NCI-H2107 treated with DMSO at 0.1 percent for 48 hours (cell line): ENCODE results near the gene NFS1.

ENCODE experiments used
- DNase-seq: peaks from one replicate; lab custom pipeline; 2025; ENCODE audit not compliant: unreplicated experiment; lab: John Stamatoyannopoulos, UW

The NFS1 gene

GRCh38 chr20:35644806-35645205 is 54.3 kb downstream of the NFS1 start:
- DNase-seq = no peak

DNA sequence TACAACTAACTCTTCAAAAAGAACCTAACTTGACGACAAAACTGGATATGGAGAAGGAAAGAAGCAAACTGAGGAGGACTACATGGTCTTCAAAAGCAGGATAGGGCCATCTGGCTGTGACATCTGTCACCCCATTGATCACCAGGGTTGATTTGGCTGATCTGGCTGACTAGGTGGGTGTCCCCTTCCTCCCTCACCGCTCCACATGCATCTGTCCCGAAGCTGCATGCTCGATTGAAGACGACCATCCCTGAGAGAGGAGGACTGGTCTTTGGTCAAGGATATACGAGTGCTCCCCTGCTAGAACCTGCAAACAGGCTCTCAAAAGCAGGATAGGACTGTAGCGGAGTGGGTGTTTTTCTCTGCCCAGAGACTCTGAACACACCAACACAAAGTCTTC is 56.1 kb downstream of the NFS1 start:
- DNase-seq = no peak

GRCh38 chr20:35641743-35642142 is 57.4 kb downstream of the NFS1 start:
- no peak for DNase-seq

- no peak for DNase-seq
These were observed 58.4 kb downstream of the NFS1 start for GRCh38 chr20:35640724-35641123.

DNA sequence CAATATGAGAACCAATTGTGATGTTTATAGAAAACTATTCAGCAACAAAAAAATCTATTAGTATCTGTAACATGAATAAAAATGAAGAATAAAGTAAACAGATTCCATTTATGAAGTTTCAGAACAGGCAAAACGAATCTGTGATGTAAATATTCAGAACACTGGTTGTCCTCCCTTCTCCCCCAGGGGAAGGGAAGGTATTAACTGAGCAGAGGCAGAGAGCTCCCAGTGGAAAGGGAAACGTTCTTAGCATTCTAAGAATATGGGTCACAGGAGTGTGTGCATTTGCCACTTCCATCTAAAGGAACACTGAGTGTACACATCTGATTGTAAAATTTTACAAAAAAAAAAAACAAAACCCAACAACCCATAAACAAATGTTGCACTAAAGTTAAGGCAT is 60.4 kb downstream of the NFS1 start:
- no peak for DNase-seq

DNA sequence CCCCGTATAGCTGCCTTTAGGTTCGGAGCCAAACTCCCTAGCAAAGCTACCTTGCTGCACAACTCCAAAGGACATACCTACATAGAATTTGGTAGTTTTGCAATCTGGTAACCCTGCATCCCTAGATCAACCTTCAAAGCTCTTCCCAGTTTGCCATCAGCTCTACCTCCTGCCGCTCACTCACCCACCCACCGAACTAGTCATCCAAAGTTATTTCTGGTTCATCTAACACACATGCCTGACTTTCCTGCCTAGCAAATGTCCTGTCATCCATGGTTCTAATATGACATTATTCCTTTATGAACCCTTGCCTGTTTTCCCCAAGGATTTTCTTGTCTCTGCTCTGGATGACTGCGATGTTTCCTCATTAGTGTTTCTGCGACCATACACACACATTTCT is 61.9 kb downstream of the NFS1 start:
- no peak for DNase-seq

GRCh38 chr20:35636095-35636494 is 63.1 kb downstream of the NFS1 start:
- no peak for DNase-seq

GRCh38 chr20:35635652-35636051 is 63.5 kb downstream of the NFS1 start:
- no peak for DNase-seq

GRCh38 chr20:35632539-35633115 is 66.5 kb downstream of the NFS1 start:
- DNase-seq = no peak

GRCh38 chr20:35630636-35631035 is 68.5 kb downstream of the NFS1 start:
- no peak for DNase-seq

DNA sequence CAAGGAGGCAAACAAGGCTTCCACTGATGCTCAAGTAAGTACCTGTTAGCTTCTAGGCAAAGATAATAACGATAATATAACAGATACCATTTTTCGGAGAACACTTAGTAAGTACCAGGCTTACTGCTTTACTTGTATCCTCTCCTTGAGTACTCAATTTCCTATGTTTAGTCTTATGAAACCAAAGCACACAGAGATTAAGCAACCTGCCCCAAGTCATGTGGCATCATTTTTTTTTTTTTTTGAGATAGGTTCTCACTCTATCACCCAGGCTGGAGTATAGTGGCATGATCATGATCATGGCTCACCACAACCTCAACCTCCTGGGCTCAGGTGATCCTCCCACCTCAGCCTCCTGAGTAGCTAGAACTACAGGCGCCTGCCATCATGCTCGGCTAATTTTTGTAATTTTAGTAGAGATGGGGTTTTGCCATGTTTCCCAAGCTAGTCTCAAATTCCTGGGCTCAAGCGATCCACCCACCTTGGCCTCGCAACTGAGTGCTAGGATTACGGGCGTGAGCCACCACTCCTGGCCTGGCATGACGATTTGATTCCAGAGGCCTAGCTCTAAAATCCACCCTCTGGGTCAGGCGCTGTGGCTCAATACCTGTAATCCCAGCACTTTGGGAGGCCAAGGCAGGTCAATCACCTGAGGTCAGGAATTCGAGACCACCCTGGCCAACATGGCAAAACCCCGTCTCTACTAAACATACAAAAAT is 69.6 kb downstream of the NFS1 start:
- DNase-seq = no peak

DNA sequence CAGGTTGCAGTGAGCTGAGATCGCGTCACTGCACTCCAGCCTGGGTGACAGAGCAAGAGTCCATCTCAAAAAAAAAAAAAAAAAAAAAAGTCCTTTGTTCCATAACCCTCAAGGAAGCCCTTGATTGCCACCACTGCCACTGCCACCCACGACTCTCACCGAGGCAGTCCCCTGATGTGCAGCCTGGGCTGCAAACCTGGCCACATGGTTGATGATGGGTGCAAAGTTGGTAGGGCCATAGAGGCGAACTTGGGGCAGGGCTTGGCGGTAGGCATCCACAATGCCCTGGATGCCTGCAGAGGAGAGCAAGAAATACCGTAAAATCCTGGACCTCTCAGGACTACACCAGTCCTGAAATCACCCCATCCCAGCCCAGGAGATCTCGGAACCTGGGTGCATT is 72.0 kb downstream of the NFS1 start:
- DNase-seq = no peak

DNA sequence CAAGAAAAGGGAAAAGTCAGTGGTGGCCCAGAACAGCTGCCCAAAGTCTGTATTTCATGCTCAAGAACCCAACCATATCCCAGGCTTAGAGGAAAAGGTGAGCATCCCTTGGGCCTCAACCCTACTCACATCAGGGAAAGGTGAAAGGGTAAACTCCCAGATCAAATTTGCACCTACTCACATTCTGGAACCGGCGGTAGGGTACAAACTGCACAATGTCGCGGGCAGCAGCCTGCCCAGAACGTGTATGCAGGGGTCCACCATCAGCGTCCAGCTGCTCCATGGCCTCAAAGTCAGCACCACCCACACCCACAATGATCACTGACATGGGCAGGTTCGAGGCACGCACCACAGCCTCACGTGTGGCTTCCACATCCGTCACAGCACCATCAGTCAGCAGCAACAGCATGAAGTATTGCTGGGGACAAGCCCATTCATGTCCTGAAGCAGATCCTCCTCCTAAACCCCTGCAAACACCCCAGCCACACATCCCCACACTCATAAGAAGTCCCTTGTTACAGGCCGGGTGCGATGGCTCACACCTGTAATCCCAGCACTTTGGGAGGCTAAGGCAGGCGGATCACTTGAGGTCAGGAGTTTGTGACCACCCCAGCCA is 72.7 kb downstream of the NFS1 start:
- no peak for DNase-seq

DNA sequence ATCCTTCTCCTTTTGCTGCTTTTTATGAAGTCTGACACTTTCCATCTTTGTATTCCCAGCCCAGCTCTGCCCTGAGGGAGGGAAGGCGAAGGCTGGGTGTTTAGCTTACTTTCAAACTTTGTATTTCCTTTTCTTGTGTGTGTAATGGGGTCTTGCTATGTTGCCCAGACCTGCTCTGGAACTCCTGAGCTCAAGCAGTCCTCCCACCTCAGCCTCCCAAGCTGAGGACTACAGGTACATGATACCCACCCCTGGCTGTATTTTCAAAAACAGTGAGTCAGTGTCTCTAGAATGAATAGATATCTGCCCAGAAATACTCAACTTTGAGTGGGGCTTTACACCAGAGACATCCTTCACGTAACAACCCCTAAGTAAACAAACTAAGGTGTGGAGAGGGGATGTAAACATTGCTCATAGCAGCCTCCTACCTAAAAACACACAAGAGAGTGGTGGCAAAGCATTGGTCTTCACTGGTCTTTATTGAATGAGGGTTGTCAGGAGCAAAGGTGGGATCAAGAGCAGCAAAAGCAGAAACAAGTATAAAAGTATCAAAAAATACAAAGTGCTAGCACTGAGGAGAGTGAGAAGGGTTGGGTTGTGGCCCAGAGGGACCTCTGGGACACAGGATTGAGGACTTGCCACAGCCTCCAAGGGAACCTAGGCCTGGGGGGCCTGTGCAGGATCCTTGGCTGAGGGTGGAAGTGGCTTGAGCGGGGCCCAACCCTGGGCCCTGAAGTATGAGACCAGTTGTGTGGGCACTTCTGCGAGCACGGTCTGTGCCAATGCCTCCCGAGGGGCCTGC is 73.4 kb downstream of the NFS1 start:
- DNase-seq = no peak

DNA sequence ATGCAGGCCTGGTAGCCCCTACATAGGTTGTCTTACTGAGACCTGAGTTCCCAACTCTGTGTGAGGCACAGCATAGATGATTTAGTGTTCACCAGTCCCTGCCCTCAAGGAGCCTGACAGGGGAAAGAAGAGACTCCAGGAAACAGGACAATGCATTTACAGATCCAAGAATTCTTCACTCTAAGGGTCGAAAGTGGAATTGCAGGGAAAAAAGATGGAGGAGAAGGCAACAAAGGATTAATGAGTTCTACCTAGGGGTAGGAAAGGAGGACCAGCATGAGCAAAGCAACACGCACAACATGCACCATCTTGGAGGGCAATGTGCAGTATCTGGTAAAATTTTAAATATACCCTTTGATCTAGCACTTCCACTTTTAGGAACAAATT is 77.6 kb downstream of the NFS1 start:
- DNase-seq = no peak

DNA sequence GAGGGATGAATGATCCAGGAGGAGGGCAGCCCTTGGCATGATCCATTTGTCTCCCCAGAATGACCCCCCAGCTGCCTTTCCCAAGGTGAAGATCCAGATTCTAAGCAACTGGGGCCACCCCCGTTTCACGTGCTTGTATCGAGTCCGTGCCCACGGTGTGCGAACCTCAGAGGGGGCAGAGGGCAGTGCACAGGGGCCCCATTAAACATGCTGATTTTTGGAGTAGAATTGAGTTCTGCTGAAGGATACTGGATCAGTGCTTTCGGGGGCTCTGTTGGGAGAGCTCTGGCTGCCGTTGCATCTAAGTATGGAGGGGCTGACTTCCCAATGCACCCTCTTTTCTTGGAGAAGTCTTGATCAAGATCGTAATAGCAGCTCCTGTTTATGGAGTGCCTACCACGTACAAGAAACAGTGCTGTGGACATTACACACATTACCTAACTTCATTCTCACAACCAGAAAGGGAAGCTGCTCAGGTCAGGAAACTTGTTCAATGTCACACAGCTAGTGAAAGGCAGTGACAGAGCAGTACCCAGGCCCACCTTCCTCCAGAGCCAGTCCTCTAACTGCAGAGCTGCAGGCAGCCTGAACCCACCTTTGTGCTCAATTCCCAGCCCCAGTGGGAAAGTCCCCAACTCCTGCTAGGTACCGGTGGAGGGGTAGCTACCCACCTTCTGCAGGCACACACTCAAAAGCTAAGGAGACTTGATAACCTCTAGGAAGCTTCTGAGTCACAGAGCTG is 78.2 kb downstream of the NFS1 start:
- DNase-seq = no peak

DNA sequence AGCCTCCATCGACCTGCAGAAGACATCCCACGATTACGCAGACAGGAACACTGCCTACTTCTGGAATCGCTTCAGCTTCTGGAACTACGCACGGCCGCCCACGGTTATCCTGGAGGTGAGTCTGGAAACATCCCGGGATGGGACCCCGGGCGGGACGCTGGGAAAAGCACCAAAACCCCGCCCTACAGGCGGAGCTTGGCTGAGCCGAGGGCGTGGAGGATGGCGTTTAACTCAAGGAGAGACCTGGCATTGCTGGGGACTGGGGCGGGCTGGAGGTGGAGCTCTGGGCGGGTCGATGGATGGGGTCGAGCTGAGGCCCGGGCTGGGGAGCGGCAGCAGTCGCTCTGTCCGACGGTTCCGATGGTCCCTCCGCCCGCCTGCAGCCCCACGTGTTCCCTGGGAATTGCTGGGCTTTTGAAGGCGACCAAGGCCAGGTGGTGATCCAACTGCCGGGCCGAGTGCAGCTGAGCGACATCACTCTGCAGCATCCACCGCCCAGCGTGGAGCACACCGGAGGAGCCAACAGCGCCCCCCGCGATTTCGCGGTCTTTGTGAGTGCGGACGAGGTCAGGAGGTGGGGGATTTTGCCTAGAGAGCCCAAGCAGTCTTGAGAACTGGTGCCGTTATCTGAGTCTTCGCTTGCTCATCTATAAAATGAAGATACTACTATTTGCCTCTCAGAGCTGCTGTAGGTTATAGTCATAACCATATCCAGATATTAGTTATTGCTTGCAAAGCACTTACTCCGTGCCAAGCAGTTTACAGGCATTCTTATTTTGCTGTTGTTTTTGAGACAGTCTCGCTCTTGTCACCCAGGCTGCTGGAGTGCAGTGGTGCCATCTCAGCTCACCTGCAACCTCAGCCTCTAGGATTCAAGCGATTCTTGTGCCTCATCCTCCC is 79.7 kb downstream of the NFS1 start:
- peak; percentile 18 for DNase-seq

GRCh38 chr20:35618263-35619131 is 80.7 kb downstream of the NFS1 start:
- DNase-seq = no peak
